ENCODE data around the gene GSK3A. TPM values are rescaled to one million over a fixed set of nuclear protein-coding genes. Genes with fewer than 3 reads are reported as not detected.

GSK3A gene
- total and polyA plus RNA-seq, 2 of the 8 experiments (the other 6 are each of a cell fraction or from before 2014, with no cell fraction given) = 55.3 to 84.0 TPM

- Histone ChIP-seq H4K5ac (ENCODE audit: insufficient read length, low read depth, low read length) (peak overlapping the region; percentile 57), H3K4me3 (ENCODE audit: extremely low read depth in 1 of 4, insufficient read depth in 2 of 4, low read depth in 3 of 4, low read length in 4 of 4) (peak overlapping the region; percentile 56 to 81 (median 74)), H3K79me1 (ENCODE audit: low read depth, low read length) (peaks cover 11% of the 10 kb centered on the region), H2BK120ac (replicated peaks; ENCODE audit: low read depth, low read length) (no peak overlapping the region), H2AK5ac (ENCODE audit: low read depth, low read length) (no peak overlapping the region), H4K91ac (replicated peaks; ENCODE audit: insufficient read length, low read length) (no peak overlapping the region), H3K4me2 (ENCODE audit: insufficient read depth in 1 of 2, low read depth in 2 of 2, low read length in 2 of 2) (peak overlapping the region; percentile 81 to 96), H4K8ac (ENCODE audit: extremely low read depth, insufficient read depth, low read length) (peak overlapping the region; percentile 72), H3K4ac (replicated peaks; ENCODE audit: insufficient read length, low read depth, low read length) (no peak overlapping the region), H2BK15ac (ENCODE audit: low read length) (no peak overlapping the region), H3K9ac (replicated peaks in 1 of 4; ENCODE audit: extremely low read depth in 1 of 4, low read depth in 3 of 4, low read length in 3 of 4) (no peak overlapping the region; a peak in 1 of 7 replicates), H2AFZ (ENCODE audit: low read length) (no peak overlapping the region), H3K23ac (ENCODE audit: insufficient read length) (no peak overlapping the region), H3K27me3 (replicated peaks in 1 of 4; ENCODE audit: control insufficient read depth in 3 of 4, extremely low read depth in 1 of 4, insufficient read depth in 3 of 4, low read length in 3 of 4) (no peaks in the 10 kb centered on the region), H3K36me3 (ENCODE audit: control insufficient read depth in 2 of 4, insufficient read depth in 4 of 4, low read length in 3 of 4) (no peaks in the 10 kb centered on the region), H3K14ac (ENCODE audit: insufficient read length) (no peak overlapping the region), H3K23me2 (ENCODE audit: low read depth, low read length) (peaks cover 28% of the 10 kb centered on the region), H3K18ac (ENCODE audit: extremely low read depth, low read length) (no peak overlapping the region; the same call in 1 of the 2 replicates), H3K56ac (replicated peaks; ENCODE audit: insufficient read length, low read depth, low read length) (peak overlapping the region; percentile 26), H4K20me1 (replicated peaks in 1 of 2; ENCODE audit: control insufficient read depth in 1 of 2, insufficient read depth in 2 of 2, low read length in 2 of 2) (peaks cover 0 to 10% of the 10 kb centered on the region in 2 experiments), H3K79me2 (ENCODE audit: control insufficient read depth in 1 of 2, insufficient read depth in 2 of 2, low read length in 2 of 2) (peaks cover 0 to 10% of the 10 kb centered on the region in 2 experiments; a peak in 2 of 4 replicates), H2BK20ac (ENCODE audit: low read length) (no peak overlapping the region), H2BK5ac (ENCODE audit: low read depth, low read length) (peak overlapping the region; percentile 66; the same call in 1 of the 2 replicates), H2BK12ac (ENCODE audit: low read depth, low read length) (peak overlapping the region; percentile 27; the same call in 1 of the 2 replicates), H3K4me1 (replicated peaks in 1 of 4; ENCODE audit: control insufficient read depth in 3 of 4, insufficient read depth in 4 of 4, low read length in 3 of 4) (peaks cover 9 to 40% (median 23%) of the 10 kb centered on the region in 4 experiments), H3K9me3 (ENCODE audit: insufficient read depth in 2 of 2, low read depth in 1 of 2, low read length in 1 of 2) (no peaks in the 10 kb centered on the region), H3K27ac (ENCODE audit: low read depth, low read length) (no peak overlapping the region)
- FAIRE-seq = no peak
- WGBS, 2 experiments (ENCODE audit: extremely low coverage in 1 of 2, insufficient coverage in 1 of 2, insufficient read length in 1 of 2, insufficient replicate concordance in 2 of 2, low coverage in 1 of 2, low lambda C conversion rate in 2 of 2, missing lambda C conversion rate in 1 of 2) = 2% methylated on average over 49 of the region's 89 CpGs; no CpG with 5 or more reads in 1 of the 2 experiments
- ChIA-PET CTCF (ENCODE audit: partially characterized antibody) (interaction anchor here (0.5 to 7.4 kb wide), 27 partner anchors 10 to 374 kb away, joined by 3 to 260 read pairs (median 5); partner anchors contain the start of genes CIC, ERF, GSK3A and POU2F2), POLR2A (ENCODE audit: partially characterized antibody) (interaction anchor here (0.6 to 6.5 kb wide), 16 partner anchors 9 to 204 kb away, joined by 3 to 68 read pairs (median 5); partner anchors contain the start of genes CIC, ERF, GSK3A and PAFAH1B3)
- DNase-seq (ENCODE audit: low read depth in 1 of 2, low spot score in 2 of 2) = peak in 1 of 2 experiments; percentile 95
- no peak for TF ChIP-seq KDM1A (IDR thresholded peaks at IDR 0.05; ENCODE audit: borderline replicate concordance, low read length)
- no peak for TF ChIP-seq CREB1 (IDR thresholded peaks at IDR 0.05)
- no peak for TF ChIP-seq GTF2F1 (IDR thresholded peaks at IDR 0.05; ENCODE audit: borderline replicate concordance, low read depth, low read length)
- no peak for TF ChIP-seq MAFK (IDR thresholded peaks at IDR 0.05; ENCODE audit: low read depth, low read length)
- TF ChIP-seq CBX8 (IDR thresholded peaks at IDR 0.05; ENCODE audit: borderline replicate concordance, low read depth, low read length) = no peak
- TF ChIP-seq SP1 (IDR thresholded peaks at IDR 0.05; ENCODE audit: low read depth, low read length) = peak; percentile 76
- no peak for TF ChIP-seq SAP30 (IDR thresholded peaks at IDR 0.05; ENCODE audit: insufficient read depth, insufficient replicate concordance, low read length)
- TF ChIP-seq HDAC6 (IDR thresholded peaks at IDR 0.05; ENCODE audit: low read depth, low read length) = no peak
- TF ChIP-seq TAF7 (optimal IDR thresholded peaks at IDR 0.05; ENCODE audit: borderline replicate concordance, low read depth, low read length) = no peak
- TF ChIP-seq CEBPB (IDR thresholded peaks at IDR 0.05; ENCODE audit: low read depth, low read length) = no peak
- TF ChIP-seq JUN (IDR thresholded peaks at IDR 0.05; ENCODE audit: low read depth, low read length) = no peak
- no peak for TF ChIP-seq JUND (IDR thresholded peaks at IDR 0.05; ENCODE audit: low read length)
These were observed 37.8 kb upstream of the GSK3A start for GRCh38 chr19:42279902-42280814.
